Midbrain (tissue), 1 donor: Measurements from ENCODE around the gene A4GNT.
A peak's percentile ranks its signal among the peaks of the same experiment; 100 is the strongest.
"Not testable (repeated sequence)": the region's sequence is repeated elsewhere in the genome, so short reads cannot be mapped to it uniquely, and the experiment has no call there.

Experiments used
- DNase-seq: peaks from one replicate; lab custom pipeline; 2025; lab: John Stamatoyannopoulos, UW

A4GNT gene

GRCh38 chr3:138132239-138132638 is at the start of gene A4GNT:
TSS of gene A4GNT (minus strand) at chr3:138132390. CDS start at chr3:138131256, 1,134 bp downstream.
- DNase-seq, result no peak

- peak; percentile 27 for DNase-seq
These were observed 48.3 kb upstream of the A4GNT start for GRCh38 chr3:138180375-138181029.

- peak; percentile 77 for DNase-seq
These were observed 42.4 kb upstream of the A4GNT start, which contains the start of gene DBR1 for GRCh38 chr3:138174421-138175131. TSS of gene DBR1 (minus strand) at chr3:138174921. CDS start at chr3:138174795, 126 bp downstream.

- DNase-seq, result no peak
These were observed 41.7 kb upstream of the A4GNT start for GRCh38 chr3:138173769-138174420.

DNA sequence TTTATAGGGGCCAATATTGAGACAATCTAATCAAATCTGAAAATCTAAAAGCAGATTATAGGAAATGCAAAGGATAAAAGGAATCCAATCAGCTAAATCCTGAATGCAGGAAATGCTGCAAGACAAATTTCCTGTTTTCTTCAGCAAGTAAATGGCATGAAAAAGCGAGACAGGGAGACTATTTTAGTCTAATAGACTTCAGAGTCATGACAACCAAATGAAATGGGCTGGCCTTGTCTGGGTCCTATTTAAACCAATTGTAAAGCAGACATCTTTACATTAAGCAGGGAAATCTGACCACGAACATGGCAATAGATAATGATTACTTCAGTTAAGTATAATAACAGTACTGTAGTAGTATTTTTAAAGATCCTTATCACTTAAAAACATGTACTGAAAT is 40.4 kb upstream of the A4GNT start:
- no peak for DNase-seq

DNA sequence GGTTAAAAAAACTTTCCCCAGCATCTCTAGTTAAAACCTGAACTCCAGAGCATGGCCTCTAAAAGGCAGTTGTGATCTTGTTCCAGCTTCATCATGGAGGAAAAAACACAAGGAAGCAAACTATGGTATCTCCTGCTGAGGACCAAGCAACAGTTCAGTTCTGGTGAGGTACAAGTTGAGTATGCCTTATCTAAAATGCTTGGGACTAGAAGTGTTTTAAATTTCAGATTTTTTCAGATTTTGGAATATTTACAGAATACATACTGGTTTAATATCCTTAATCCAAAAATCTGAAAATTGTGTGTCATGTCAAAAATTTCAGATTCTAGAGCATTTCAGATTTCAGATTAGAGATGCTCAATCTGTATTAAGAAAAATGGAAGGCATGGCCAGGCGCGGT is 32.9 kb upstream of the A4GNT start:
- no peak for DNase-seq

DNA sequence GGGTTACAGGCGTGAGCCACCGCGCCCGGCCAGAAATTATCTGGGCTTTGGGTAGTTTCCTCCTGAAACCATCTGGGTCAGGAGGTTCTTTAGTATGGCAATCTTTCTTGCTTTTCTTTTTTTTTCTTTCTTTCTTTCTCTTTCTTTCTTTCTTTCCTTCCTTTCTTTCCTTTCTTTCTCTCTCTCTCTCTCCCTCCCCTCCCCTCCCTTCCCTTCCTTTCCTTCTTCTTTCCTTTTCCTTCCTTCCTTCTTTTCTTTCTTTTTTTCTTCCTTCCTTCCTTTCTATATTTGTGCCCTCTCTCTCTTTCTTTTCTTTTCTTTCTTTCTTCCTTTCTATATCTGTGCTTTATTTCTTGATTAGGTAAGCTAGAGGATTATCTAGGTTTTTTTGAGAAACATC is 25.6 kb upstream of the A4GNT start:
- DNase-seq, result no peak

- no peak for DNase-seq
These were observed 22.3 kb upstream of the A4GNT start for GRCh38 chr3:138154534-138154933.

DNA sequence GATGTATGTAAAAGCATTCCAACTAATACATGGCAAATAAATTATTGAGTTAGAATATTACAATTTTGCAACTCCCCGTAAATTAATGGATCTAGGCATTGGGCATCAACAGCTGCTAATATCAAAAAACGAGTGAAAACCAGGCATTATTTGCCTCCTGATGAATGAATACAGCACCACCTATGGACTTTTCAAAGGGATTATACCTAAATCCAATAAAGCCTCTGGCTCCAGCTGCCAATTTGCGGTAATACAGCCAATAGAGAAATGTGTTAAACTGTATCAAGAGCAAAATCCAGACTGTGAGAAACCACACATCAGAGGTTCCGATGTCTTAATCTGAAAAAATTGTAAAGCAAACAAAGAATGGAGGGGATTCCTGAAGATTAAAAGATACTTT is 16.3 kb upstream of the A4GNT start:
- no peak for DNase-seq

DNA sequence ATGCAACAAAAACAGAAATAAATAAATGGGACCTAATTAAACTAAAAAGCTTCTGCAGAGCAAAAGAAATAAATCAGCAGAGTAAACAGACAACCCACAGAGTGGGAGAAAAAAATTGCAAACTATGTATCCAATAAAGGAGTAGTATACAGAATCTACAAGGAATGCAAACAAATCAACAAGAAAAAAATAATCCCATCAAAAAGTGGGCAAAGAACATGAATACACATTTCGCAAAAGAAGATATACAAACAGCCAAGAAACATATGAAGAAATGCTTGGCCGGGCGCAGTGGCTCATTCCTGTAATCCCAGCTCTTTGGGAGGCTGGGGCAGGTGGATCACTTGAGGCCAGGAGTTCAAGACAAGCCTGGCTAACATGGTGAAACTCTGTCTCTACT is 10.0 kb upstream of the A4GNT start:
- not testable (repeated sequence) for DNase-seq

DNA sequence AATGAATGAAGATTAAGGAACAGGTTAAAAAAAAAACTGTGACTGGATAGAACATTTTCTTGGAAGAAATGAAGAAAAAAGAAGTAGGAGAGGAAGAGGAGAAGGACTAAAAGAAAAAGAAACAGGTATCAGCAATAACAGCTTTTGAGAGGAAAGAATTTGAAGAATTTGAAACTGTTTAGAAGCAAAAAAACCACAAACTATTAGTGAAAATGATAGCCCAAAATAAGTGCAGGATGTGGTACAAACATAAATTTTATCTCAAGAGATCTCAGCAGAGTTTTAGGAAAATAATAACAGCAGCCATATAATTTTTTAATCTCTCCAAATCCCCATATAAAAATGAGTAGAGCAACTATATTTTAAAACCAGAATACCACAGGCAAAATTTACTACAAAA is 8.8 kb upstream of the A4GNT start:
- no peak for DNase-seq

DNA sequence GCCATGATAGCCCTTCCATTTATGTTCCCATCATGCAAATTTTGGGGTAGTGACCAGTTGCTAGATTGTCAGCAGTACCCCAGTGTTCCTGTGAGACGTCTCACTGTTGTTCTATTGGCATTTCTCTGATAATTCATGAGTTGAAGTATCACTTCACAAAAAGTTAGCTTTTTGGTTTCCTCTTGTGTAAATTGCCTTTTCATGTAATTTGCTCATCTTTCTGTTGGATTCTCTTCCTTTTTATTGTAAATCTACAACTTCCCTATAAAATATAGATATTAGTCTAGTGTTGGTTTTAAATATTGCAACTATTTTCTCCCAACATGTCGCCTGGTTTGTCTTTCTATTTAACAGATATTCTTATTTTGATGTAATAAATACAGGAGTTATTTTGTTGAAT is 7.5 kb upstream of the A4GNT start:
- no peak for DNase-seq

DNA sequence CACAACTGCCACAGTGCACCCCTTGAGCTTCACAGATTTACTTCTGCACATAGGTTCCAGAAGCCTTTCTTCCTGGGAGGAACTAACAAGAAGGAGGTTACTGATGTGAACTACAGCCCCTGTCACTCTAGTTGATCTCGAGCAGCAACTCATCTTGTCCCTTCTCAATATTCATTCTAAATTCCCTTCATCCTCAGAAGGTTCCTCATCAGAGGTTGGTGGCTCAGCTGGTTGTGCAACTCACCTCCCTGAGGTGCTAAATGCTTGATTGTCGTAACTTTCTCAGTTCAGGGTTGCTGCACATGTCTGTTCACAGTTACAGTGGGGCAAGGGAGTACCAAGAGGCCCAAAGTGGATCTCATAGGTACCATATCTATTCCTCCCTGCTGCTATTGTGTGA is 5.7 kb upstream of the A4GNT start:
- DNase-seq, result no peak

GRCh38 chr3:138136201-138136600 is 4.0 kb upstream of the A4GNT start:
- no peak for DNase-seq

- DNase-seq, result no peak
These were observed 3.6 kb upstream of the A4GNT start for GRCh38 chr3:138135833-138136194.

DNA sequence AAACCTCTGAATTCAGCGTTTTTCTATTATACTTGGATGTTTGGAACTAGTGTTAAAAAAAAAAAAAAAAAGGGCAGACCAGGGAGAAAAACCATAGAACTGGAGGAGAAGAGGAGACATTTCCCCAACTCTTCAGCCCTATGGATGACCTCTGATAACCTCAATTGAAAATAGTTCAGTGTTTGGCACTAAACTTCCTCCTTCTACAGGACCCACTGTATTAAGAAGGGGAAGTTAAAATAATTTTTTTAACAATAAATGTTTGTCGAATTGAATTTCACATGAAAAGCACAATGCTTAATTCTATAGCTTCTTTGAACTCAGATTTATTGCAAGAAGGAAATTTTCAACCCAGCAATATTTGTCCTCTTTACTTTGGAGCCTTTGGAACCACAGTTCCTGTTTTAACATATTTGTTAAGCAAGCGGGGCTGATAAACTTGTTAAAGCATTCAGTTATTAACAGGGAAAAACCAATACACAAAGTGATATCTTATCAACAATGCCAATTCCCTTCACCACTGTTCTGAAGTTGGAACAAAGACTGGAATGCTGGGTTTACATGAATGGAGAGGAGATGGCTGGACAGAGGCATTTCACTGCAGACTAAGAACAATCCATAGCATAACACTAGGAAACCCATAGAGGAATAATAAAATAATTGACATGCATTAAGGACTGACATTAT is 3.1 kb upstream of the A4GNT start:
- no peak for DNase-seq

DNA sequence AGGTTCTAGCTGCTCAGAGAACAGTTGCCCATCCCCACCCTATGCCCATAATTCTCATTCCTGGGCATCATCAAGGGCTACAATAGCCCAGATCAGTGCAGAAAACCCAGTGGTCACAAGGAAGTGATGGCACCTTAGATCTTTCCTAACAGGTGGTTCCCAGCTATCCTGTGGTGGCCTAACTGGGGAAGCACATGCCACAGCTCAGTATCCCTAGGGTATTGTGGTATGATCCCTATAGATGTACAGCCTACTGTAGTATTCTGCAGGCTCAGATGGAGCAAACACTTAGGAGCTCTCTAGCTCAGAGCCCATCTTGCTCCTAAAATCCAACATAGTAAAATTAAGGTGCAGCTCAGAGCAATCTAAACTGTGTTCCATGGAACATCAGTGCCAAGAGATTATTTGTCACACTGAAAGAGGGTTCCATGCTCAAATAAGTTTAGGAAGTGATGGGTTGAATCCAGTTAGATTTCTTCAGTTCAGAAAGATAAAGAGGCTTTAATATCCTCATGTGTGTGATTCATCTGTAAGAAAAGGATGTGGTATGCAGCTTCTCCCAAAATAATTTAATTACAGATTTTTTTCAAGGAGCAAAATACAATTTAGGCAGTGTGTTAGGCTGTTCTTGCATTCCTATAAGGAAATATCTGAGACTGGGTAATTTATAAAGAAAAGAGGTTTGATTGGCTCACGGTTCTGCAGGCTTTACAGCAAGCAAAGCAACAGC is 4.4 kb downstream of the A4GNT start:
- DNase-seq, result no peak

- no peak for DNase-seq
These were observed 6.5 kb downstream of the A4GNT start for GRCh38 chr3:138125548-138126221.

DNA sequence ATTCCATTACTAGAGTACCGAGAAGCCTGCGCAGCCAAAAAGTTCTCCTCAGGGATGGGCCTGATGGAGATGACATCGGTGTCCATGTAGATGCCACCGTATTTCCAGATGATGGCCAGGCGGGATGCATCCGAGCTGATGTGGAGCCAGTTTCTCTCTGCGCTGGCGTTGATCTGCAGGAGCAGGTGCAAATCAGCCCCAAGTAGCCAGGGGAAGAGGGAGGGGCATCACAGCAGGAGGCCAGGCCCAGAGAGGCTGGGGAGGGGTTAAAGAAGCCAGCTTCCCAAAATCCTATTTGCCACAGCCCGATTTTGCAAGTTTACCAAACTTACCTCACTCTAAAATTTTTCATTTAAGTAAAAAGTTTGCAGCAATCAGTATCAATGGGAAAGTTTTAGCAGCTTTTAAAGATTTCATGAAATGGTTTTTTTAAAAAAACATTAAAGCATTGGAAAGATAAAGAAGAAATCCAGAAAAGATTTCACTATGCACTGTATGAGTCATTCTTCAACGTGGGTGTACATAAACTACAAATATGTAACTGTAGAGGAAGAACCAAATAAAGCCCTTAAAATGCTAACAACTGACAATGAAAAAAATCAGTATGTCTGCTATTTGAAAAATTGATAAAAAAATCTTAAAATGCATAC is 7.4 kb downstream of the A4GNT start:
- no peak for DNase-seq

GRCh38 chr3:138124188-138124587 is 8.0 kb downstream of the A4GNT start:
- DNase-seq, result no peak

- DNase-seq, result no peak
These were observed 12.8 kb downstream of the A4GNT start for GRCh38 chr3:138119423-138119766.
